Heart right ventricle (tissue), 16 donors: Measurements from ENCODE around the gene RAD51B. TPM values are rescaled to one million over a fixed set of nuclear protein-coding genes. Genes with fewer than 3 reads are reported as not detected.

ENCODE experiments used
- ATAC-seq, 8 donors: fragments of 200-7000 bp; cut with Tn5 transposase; one replicate each; pipeline ENCODE4 v1.9.1; 2020; ENCODE audit warnings: mild to moderate bottlenecking in 8 of 8, moderate library complexity in 8 of 8, moderate number of reproducible peaks in 1 of 8
- DNase-seq, 2 donors: peaks; one replicate each; pipeline ENCODE4 v3.0.0-alpha.2; 2020
- H3K27ac ChIP-seq, 10 donors: fragments of 200-600 bp; sonication (generic) in 2 of 10; one replicate each; pipeline versions ENCODE4 v1.5.0 to v1.8.0; 2020 to 2022; ENCODE audit warnings: mild to moderate bottlenecking in 3 of 10
- H3K27me3 ChIP-seq, 7 donors: fragments of 200-600 bp; one replicate each; pipeline ENCODE4 v1.8.0; 2021 to 2022; ENCODE audit warnings: mild to moderate bottlenecking in 2 of 7
- H3K36me3 ChIP-seq, 9 donors: fragments of 200-600 bp; sonication (generic) in 1 of 9; one replicate each; pipeline versions ENCODE4 v1.5.0 to v1.8.0; 2020 to 2022; ENCODE audit warnings: mild to moderate bottlenecking in 2 of 9
- H3K4me1 ChIP-seq, 9 donors: fragments of 200-600 bp; sonication (generic) in 1 of 9; one replicate each; pipeline versions ENCODE4 v1.5.0 to v1.8.0; 2020 to 2022; ENCODE audit warnings: mild to moderate bottlenecking in 4 of 9
- H3K4me3 ChIP-seq, 10 donors: fragments of 200-600 bp; sonication (generic) in 2 of 10; one replicate each; pipeline versions ENCODE4 v1.5.0 to v1.8.0; 2020 to 2022; ENCODE audit warnings: mild to moderate bottlenecking in 7 of 10, moderate library complexity in 2 of 10
- H3K9me3 ChIP-seq, 11 donors: fragments of 200-600 bp in 10 of 11; sonication (generic) in 2 of 11; one replicate each; pipeline versions ENCODE4 v1.5.0 to v1.8.0; 2013 to 2022; ENCODE audit warnings: mild to moderate bottlenecking in 2 of 11, control low read depth in 1 of 11, moderate library complexity in 1 of 11
- CTCF ChIP-seq, 9 donors: fragments of 200-600 bp; sonication (generic) in 2 of 9; IDR thresholded peaks; one replicate each; pipeline versions ENCODE4 v1.5.0 to v1.8.0; 2021 to 2022; ENCODE audit warnings: antibody characterized with exemption in 9 of 9, mild to moderate bottlenecking in 5 of 9, moderate library complexity in 1 of 9
- WGBS, 2 donors: extraction: QIAGEN DNeasy Blood & Tissue Kit; methylation state at CpG; one replicate each; pipeline ENCODE4 v1.1.7; 2013; ENCODE audit warnings: inconsistent platforms in 1 of 2; 5-methylcytosine and 5-hydroxymethylcytosine counted together
- intact Hi-C, 10 donors: fragments of 100-400 bp; cut with DNase I; formaldehyde crosslinking; loops; one replicate each; pipeline versions ENCODE4 v1.11.1 to v1.14.2; 2022
- polyA plus RNA-seq, 2 donors: library from polyadenylated mRNA; stranded (reverse); fragments of 200-250 nt; gene quantifications; one replicate each; pipeline ENCODE4 v1.2.3, GENCODE V29; 2013
- total RNA-seq, 10 donors: library from RNA; stranded (reverse); fragmentation: NEBNext Ultra II Directional in 3 of 10; extraction: Animal tissue kit (Norgen Biotek cat#: 25700) in 3 of 10; gene quantifications; one replicate each; pipeline versions ENCODE4 v1.2.1 to v1.2.4, GENCODE V29; 2021 to 2023
- donor health status: Arrhythmogenic right ventricular cardiomyopathy.
- donor health status: ischemic (EF 13 %, LVEDD 7.1; RV severe dilation, severe dysfunction).
- donor health status: healthy with polysubstance abuse.
- donor health status: DM: no; HTN: yes; CAD: no.
- donor health status: DM: no; HTN: no; CAD: no.
- donor health status: ischemic (EF 25% LVEDD 6.9; RV normal size, moderate dysfunction).
- donor health status: ischemic (EF 25% LVEDD 5.7; RV mildly dilated, moderate dysfunction).
- donor health status: healthy.
- donor health status: DM: yes; HTN: yes; CAD: no.
- donor health status: Ischemic cardiomyopathy.
- donor health status: ischemic (EF 35%, LVEDD 5.7; RV mildly dilated, moderate dysfunction).
- donor health status: nonischemic (EF 11% LVEDD 7.7; RV severe dilation, severe dysfunction).
- donor health status: DM: yes; HTN: yes; CAD: no.
- donor health status: PGD.
- donor health status: ischemic (EF 29% LVEDD 5.4; RV normal size, mild dysfunction).
- donor health status: nonischemic (EF 23%, LVEDD 6.1; RV moderate dilation, normal function).

RAD51B gene
- total and polyA plus RNA-seq, 12 donors, result 0.88 to 8.6 (median 3.5) TPM

- Histone ChIP-seq H3K36me3 (no peaks in the 10 kb centered on the region), H3K4me3 (no peak overlapping the region), H3K4me1 (peaks cover 17 to 63% (median 52%) of the 10 kb centered on the region in 9 donors), H3K27me3 (no peaks in the 10 kb centered on the region), H3K9me3 (no peaks in the 10 kb centered on the region), H3K27ac (peak overlapping the region in 1 of 10 donors; percentile 8)
- intact Hi-C loops, result loop anchor here in 7 of 10 donors (5.0 to 10.0 kb wide), 7 partner anchors 100 to 1143 kb away; no protein-coding TSS in a partner anchor
- ATAC-seq (no peak), DNase-seq (no peak)
- TF ChIP-seq CTCF (IDR thresholded peaks at IDR 0.05), result no peak
- 91 to 92% methylated on average over 6 of the region's 6 CpGs for WGBS, 2 donors
Measured at GRCh38 chr14:68241862-68242487, 422.4 kb downstream of the RAD51B start.

GRCh38 chr14:68243450-68244010 lies 424.0 kb downstream of the RAD51B start:
- H3K4me3 ChIP-seq, result no peak overlapping the region
- no peak for TF ChIP-seq CTCF (IDR thresholded peaks at IDR 0.05)
- H3K27me3 ChIP-seq, result no peaks in the 10 kb centered on the region
- peak overlapping the region in 9 of 10 donors; percentile 25 to 94 (median 84) for H3K27ac ChIP-seq
- peaks cover 24 to 77% (median 68%) of the 10 kb centered on the region in 9 donors for H3K4me1 ChIP-seq
- H3K9me3 ChIP-seq, result no peaks in the 10 kb centered on the region
- no peaks in the 10 kb centered on the region for H3K36me3 ChIP-seq
- DNase-seq (no peak), ATAC-seq (no peak)
- intact Hi-C loops, result loop anchor here in 8 of 10 donors (2.0 to 10.0 kb wide), 9 partner anchors 99 to 1141 kb away; no protein-coding TSS in a partner anchor
- 55 to 59% methylated on average over 3 of the region's 3 CpGs for WGBS, 2 donors

DNA sequence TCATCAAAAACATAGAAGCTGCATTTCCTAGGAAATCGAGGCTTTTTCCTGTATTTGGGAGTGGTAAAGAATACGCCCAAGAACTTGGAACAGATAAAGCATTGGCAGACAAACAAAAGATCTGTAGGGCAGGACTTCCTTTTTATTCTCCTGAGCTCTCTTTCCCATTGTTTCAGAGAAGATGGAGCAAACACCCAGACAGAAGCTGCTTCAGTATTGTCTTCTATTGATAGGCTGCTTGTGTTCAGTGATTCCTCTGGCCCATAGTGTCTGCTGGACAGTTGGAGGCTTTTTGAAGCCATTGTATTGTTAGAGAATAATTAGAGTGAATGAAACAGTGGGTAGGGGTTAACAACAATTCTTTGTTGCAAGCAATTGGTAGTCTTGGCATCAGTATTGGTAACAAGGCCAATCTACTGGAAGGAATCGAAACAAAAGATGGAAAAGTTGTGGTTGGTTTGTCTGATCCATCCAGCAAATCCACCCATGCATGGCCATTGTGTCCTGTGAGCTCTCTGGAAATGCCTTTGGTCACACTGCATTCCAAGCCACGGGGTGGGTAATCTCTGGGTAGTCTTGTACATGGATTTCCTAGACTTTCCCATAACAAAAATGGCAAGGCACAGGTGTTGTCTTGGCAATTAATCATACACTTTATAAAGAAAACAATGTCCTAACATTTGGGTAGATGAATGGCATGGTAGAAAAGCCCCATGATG lies 424.8 kb downstream of the RAD51B start:
- no peak for TF ChIP-seq CTCF (IDR thresholded peaks at IDR 0.05)
- intact Hi-C loops, result loop anchor here in 8 of 10 donors (2.0 to 10.0 kb wide), 9 partner anchors 100 to 1140 kb away; no protein-coding TSS in a partner anchor
- Histone ChIP-seq H3K4me3 (no peak overlapping the region), H3K36me3 (no peaks in the 10 kb centered on the region), H3K9me3 (no peaks in the 10 kb centered on the region), H3K27me3 (no peaks in the 10 kb centered on the region), H3K27ac (peak overlapping the region in 9 of 10 donors; percentile 77 to 94 (median 85)), H3K4me1 (peaks cover 24 to 86% (median 76%) of the 10 kb centered on the region in 9 donors)
- peak in 2 of 8 donors; percentile 15 to 19 for ATAC-seq
- no peak for DNase-seq
- WGBS, 2 donors, result 50 to 53% methylated on average over 4 of the region's 4 CpGs
